Measurements from ENCODE around the gene SMAD6. TPM values are rescaled to one million over a fixed set of nuclear protein-coding genes. Genes with fewer than 3 reads are reported as not detected.
A peak's percentile ranks its signal among the peaks of the same experiment; 100 is the strongest.

SMAD6 gene
- total and polyA plus RNA-seq, 2 experiments from 2014 or later: 1.6 to 15.7 TPM

DNA sequence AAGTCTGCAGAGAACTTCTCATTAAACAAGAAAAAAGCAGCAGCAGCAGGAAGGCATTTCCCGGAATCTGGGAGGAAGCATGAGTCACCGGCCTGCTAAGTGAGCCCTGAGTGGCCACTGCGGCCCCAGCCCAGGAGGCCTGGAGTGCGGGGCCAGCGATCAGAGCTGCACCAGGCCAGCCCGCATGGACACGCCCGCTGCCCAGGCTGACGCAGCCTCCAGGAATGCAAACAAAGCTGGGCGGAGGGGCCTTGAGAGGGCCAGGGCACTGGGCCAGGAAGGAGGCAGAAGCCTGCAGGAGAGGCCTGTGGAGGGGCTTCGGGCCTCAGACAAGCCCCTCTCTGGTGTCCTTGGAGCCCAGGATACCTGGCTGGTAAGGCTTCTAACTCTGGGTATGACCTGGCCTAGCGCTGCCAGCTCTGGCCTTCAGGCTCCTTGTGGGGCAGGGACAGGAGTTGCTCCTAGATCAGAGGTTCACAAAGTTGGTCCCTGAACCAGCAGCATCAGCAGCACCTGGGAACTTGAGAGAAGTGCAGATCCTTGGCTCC lies 101.2 kb downstream of the SMAD6 start:
- peak; percentile 68 for DNase-seq (ENCODE audit: low spot score)
- no peaks in the 10 kb centered on the region for H3K36me3 Mint-ChIP-seq (ENCODE audit: low read depth)
- peak; percentile 91 for ATAC-seq
- no peaks in the 10 kb centered on the region for H3K9me3 Mint-ChIP-seq
- no peaks in the 10 kb centered on the region for H4K20me1 ChIP-seq (replicated peaks; ENCODE audit: insufficient read depth)
- no peak overlapping the region for H3K4me3 ChIP-seq
- H3K27me3 Mint-ChIP-seq (ENCODE audit: insufficient read depth, low read depth, poor library complexity): peaks cover 7% of the 10 kb centered on the region
- TF ChIP-seq ZNF114 (CRISPR knock-in tag; IDR thresholded peaks at IDR 0.05): no peak
- TF ChIP-seq, protein P1, sequence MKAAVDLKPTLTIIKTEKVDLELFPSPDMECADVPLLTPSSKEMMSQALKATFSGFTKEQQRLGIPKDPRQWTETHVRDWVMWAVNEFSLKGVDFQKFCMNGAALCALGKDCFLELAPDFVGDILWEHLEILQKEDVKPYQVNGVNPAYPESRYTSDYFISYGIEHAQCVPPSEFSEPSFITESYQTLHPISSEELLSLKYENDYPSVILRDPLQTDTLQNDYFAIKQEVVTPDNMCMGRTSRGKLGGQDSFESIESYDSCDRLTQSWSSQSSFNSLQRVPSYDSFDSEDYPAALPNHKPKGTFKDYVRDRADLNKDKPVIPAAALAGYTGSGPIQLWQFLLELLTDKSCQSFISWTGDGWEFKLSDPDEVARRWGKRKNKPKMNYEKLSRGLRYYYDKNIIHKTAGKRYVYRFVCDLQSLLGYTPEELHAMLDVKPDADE (IDR thresholded peaks at IDR 0.05): no peak
- TF ChIP-seq EZH2phosphoT487 (IDR thresholded peaks at IDR 0.05; ENCODE audit: unreplicated experiment): no peak
- TF ChIP-seq, protein P2, sequence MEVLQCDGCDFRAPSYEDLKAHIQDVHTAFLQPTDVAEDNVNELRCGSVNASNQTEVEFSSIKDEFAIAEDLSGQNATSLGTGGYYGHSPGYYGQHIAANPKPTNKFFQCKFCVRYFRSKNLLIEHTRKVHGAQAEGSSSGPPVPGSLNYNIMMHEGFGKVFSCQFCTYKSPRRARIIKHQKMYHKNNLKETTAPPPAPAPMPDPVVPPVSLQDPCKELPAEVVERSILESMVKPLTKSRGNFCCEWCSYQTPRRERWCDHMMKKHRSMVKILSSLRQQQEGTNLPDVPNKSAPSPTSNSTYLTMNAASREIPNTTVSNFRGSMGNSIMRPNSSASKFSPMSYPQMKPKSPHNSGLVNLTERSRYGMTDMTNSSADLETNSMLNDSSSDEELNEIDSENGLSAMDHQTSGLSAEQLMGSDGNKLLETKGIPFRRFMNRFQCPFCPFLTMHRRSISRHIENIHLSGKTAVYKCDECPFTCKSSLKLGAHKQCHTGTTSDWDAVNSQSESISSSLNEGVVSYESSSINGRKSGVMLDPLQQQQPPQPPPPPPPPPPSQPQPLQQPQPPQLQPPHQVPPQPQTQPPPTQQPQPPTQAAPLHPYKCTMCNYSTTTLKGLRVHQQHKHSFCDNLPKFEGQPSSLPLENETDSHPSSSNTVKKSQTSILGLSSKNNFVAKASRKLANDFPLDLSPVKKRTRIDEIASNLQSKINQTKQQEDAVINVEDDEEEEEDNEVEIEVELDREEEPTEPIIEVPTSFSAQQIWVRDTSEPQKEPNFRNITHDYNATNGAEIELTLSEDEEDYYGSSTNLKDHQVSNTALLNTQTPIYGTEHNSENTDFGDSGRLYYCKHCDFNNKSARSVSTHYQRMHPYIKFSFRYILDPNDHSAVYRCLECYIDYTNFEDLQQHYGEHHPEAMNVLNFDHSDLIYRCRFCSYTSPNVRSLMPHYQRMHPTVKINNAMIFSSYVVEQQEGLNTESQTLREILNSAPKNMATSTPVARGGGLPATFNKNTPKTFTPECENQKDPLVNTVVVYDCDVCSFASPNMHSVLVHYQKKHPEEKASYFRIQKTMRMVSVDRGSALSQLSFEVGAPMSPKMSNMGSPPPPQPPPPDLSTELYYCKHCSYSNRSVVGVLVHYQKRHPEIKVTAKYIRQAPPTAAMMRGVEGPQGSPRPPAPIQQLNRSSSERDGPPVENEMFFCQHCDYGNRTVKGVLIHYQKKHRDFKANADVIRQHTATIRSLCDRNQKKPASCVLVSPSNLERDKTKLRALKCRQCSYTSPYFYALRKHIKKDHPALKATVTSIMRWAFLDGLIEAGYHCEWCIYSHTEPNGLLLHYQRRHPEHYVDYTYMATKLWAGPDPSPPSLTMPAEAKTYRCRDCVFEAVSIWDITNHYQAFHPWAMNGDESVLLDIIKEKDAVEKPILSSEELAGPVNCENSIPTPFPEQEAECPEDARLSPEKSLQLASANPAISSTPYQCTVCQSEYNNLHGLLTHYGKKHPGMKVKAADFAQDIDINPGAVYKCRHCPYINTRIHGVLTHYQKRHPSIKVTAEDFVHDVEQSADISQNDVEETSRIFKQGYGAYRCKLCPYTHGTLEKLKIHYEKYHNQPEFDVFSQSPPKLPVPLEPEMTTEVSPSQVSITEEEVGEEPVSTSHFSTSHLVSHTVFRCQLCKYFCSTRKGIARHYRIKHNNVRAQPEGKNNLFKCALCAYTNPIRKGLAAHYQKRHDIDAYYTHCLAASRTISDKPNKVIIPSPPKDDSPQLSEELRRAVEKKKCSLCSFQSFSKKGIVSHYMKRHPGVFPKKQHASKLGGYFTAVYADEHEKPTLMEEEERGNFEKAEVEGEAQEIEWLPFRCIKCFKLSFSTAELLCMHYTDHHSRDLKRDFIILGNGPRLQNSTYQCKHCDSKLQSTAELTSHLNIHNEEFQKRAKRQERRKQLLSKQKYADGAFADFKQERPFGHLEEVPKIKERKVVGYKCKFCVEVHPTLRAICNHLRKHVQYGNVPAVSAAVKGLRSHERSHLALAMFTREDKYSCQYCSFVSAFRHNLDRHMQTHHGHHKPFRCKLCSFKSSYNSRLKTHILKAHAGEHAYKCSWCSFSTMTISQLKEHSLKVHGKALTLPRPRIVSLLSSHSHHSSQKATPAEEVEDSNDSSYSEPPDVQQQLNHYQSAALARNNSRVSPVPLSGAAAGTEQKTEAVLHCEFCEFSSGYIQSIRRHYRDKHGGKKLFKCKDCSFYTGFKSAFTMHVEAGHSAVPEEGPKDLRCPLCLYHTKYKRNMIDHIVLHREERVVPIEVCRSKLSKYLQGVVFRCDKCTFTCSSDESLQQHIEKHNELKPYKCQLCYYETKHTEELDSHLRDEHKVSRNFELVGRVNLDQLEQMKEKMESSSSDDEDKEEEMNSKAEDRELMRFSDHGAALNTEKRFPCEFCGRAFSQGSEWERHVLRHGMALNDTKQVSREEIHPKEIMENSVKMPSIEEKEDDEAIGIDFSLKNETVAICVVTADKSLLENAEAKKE (CRISPR knock-in tag; IDR thresholded peaks at IDR 0.05): no peak
- TF ChIP-seq, protein P3, sequence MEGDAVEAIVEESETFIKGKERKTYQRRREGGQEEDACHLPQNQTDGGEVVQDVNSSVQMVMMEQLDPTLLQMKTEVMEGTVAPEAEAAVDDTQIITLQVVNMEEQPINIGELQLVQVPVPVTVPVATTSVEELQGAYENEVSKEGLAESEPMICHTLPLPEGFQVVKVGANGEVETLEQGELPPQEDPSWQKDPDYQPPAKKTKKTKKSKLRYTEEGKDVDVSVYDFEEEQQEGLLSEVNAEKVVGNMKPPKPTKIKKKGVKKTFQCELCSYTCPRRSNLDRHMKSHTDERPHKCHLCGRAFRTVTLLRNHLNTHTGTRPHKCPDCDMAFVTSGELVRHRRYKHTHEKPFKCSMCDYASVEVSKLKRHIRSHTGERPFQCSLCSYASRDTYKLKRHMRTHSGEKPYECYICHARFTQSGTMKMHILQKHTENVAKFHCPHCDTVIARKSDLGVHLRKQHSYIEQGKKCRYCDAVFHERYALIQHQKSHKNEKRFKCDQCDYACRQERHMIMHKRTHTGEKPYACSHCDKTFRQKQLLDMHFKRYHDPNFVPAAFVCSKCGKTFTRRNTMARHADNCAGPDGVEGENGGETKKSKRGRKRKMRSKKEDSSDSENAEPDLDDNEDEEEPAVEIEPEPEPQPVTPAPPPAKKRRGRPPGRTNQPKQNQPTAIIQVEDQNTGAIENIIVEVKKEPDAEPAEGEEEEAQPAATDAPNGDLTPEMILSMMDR (conservative IDR thresholded peaks at IDR 0.05; ENCODE audit: low read depth in 2 of 2): no peak
- H3K36me3 ChIP-seq (ENCODE audit: insufficient read depth): no peaks in the 10 kb centered on the region
- H3K27ac ChIP-seq (ENCODE audit: low read depth): no peak overlapping the region
- no peaks in the 10 kb centered on the region for H3K79me2 ChIP-seq (replicated peaks; ENCODE audit: insufficient read depth)
- H3K27ac Mint-ChIP-seq: 0 out of 2 replicates have a peak overlapping the region, but pooled peaks have one; percentile 35
- H3K4me3 Mint-ChIP-seq: no peak overlapping the region
- H3K4me1 ChIP-seq (ENCODE audit: insufficient read depth): no peaks in the 10 kb centered on the region; the same call in 1 of the 2 replicates
- H3K27me3 ChIP-seq (ENCODE audit: insufficient read depth): no peaks in the 10 kb centered on the region
- no peak overlapping the region for H3K4me2 ChIP-seq
- peak overlapping the region; percentile 85 for H2AFZ ChIP-seq
- no peaks in the 10 kb centered on the region for H3F3A ChIP-seq (replicated peaks; ENCODE audit: low read depth)
- H3K9me2 ChIP-seq (ENCODE audit: insufficient read depth): no peaks in the 10 kb centered on the region
- H3K4me1 Mint-ChIP-seq: peaks cover 19% of the 10 kb centered on the region
